NCI-H226 (cell line): ENCODE measurements around the gene AKR1C8.

ENCODE experiments used
- DNase-seq: peaks from one replicate; pipeline ENCODE4 v3.0.0-alpha.2; 2015

AKR1C8 gene

DNA sequence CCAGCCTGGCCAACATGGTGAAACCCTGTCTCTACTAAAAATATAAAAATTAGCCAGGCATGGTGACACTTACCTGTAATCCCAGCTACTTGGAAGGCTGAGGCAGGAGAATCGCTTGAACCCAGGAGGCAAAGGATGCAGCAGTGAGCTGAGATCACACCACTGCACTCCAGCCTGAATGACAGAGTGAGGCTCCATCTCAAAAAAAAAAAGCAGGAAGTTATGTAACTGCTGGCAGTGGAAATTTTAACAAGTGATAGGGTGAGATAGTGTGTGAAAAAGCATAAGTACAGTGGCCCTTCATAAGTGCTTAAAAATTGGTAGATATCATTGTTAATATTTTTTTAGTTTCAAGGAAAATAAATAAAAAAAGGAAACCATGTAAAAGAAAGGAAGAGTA lies 78.4 kb downstream of the AKR1C8 start:
- no peak for DNase-seq

DNA sequence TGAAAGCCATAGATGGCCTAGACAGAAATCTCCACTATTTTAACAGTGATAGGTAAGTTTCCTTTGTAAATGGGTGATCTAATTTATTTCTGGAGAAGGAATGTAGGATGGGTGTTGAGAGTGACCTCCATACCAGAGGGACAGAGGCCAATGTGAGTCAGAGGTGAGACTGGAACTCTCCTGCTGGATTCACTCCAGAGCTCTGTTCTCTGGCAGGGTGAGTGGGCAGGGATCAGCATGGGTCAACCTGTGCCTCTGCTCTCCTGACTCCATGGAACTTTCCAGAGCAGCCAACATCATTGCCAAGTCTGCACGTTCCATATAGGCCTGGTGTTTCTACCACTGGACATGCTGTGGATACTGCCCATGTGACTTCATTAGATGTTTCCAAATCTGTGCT lies 79.3 kb downstream of the AKR1C8 start:
- no peak for DNase-seq
